ENCODE results near the gene ZNF90.

DNA sequence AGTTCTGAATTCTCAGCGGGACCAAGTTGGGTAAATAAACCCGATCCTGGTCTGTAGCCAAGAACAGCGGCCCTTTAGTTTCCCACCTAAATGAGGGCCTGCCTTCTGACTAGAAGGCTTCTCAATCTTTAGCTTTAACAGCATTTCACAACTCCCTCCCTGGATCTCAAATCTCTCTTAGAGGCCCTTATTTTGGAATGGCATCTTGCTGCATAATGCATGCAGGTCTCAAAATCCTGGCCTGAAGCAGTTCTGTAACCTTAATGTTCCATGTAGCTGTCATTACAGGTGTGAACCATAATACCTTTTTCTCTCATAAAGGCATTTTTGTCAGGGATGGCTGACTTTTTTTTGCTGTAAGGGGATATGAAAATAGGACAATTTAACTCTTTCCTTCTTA lies 29.5 kb downstream of the ZNF90 start:
- TF ChIP-seq ZNF121 (CRISPR knock-in tag; IDR thresholded peaks at IDR 0.05) (no peak), TP53 (CRISPR knock-in tag; IDR thresholded peaks at IDR 0.05) (no peak), SMAD3 (CRISPR knock-in tag; IDR thresholded peaks at IDR 0.05; ENCODE audit: borderline replicate concordance) (no peak), TEAD4 (CRISPR knock-in tag; IDR thresholded peaks at IDR 0.05) (no peak), GRHL2 (CRISPR knock-in tag; IDR thresholded peaks at IDR 0.05; ENCODE audit: insufficient replicate concordance, severe bottlenecking) (no peak), ELF4 (CRISPR knock-in tag; IDR thresholded peaks at IDR 0.05; ENCODE audit: low read depth) (no peak), NFYB (CRISPR knock-in tag; conservative IDR thresholded peaks at IDR 0.05; ENCODE audit: low read depth) (no peak), ZNF232 (CRISPR knock-in tag; IDR thresholded peaks at IDR 0.05) (no peak)
- TF ChIP-seq, protein P1, sequence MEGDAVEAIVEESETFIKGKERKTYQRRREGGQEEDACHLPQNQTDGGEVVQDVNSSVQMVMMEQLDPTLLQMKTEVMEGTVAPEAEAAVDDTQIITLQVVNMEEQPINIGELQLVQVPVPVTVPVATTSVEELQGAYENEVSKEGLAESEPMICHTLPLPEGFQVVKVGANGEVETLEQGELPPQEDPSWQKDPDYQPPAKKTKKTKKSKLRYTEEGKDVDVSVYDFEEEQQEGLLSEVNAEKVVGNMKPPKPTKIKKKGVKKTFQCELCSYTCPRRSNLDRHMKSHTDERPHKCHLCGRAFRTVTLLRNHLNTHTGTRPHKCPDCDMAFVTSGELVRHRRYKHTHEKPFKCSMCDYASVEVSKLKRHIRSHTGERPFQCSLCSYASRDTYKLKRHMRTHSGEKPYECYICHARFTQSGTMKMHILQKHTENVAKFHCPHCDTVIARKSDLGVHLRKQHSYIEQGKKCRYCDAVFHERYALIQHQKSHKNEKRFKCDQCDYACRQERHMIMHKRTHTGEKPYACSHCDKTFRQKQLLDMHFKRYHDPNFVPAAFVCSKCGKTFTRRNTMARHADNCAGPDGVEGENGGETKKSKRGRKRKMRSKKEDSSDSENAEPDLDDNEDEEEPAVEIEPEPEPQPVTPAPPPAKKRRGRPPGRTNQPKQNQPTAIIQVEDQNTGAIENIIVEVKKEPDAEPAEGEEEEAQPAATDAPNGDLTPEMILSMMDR (IDR thresholded peaks at IDR 0.05) = no peak
- TF ChIP-seq, protein P2, sequence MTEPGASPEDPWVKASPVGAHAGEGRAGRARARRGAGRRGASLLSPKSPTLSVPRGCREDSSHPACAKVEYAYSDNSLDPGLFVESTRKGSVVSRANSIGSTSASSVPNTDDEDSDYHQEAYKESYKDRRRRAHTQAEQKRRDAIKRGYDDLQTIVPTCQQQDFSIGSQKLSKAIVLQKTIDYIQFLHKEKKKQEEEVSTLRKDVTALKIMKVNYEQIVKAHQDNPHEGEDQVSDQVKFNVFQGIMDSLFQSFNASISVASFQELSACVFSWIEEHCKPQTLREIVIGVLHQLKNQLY (CRISPR knock-in tag; IDR thresholded peaks at IDR 0.05) = no peak
- TF ChIP-seq, protein P3, sequence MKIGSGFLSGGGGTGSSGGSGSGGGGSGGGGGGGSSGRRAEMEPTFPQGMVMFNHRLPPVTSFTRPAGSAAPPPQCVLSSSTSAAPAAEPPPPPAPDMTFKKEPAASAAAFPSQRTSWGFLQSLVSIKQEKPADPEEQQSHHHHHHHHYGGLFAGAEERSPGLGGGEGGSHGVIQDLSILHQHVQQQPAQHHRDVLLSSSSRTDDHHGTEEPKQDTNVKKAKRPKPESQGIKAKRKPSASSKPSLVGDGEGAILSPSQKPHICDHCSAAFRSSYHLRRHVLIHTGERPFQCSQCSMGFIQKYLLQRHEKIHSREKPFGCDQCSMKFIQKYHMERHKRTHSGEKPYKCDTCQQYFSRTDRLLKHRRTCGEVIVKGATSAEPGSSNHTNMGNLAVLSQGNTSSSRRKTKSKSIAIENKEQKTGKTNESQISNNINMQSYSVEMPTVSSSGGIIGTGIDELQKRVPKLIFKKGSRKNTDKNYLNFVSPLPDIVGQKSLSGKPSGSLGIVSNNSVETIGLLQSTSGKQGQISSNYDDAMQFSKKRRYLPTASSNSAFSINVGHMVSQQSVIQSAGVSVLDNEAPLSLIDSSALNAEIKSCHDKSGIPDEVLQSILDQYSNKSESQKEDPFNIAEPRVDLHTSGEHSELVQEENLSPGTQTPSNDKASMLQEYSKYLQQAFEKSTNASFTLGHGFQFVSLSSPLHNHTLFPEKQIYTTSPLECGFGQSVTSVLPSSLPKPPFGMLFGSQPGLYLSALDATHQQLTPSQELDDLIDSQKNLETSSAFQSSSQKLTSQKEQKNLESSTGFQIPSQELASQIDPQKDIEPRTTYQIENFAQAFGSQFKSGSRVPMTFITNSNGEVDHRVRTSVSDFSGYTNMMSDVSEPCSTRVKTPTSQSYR (CRISPR knock-in tag; IDR thresholded peaks at IDR 0.05) = no peak
- TF ChIP-seq, protein P4, sequence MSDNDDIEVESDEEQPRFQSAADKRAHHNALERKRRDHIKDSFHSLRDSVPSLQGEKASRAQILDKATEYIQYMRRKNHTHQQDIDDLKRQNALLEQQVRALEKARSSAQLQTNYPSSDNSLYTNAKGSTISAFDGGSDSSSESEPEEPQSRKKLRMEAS (CRISPR knock-in tag; IDR thresholded peaks at IDR 0.05) = no peak
- TF ChIP-seq, protein P5, sequence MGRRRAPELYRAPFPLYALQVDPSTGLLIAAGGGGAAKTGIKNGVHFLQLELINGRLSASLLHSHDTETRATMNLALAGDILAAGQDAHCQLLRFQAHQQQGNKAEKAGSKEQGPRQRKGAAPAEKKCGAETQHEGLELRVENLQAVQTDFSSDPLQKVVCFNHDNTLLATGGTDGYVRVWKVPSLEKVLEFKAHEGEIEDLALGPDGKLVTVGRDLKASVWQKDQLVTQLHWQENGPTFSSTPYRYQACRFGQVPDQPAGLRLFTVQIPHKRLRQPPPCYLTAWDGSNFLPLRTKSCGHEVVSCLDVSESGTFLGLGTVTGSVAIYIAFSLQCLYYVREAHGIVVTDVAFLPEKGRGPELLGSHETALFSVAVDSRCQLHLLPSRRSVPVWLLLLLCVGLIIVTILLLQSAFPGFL (CRISPR knock-in tag; IDR thresholded peaks at IDR 0.05; ENCODE audit: borderline replicate concordance) = no peak
